ENCODE data around the gene HAPLN2. TPM values are rescaled to one million over a fixed set of nuclear protein-coding genes. Genes with fewer than 3 reads are reported as not detected.

The HAPLN2 gene
- total RNA-seq, result not detected

- DNase-seq (peak; percentile 37), ATAC-seq (no peak)
- H3K27ac Mint-ChIP-seq, result no peak within 1 kb of the TSS
- H3K4me1 Mint-ChIP-seq (ENCODE audit: low read depth), result peaks cover 4% of the 10 kb centered on the region
- H3K27me3 Mint-ChIP-seq, result peaks cover 40% of the 10 kb centered on the region
- ChIA-PET CTCF (interaction anchor here (0.6 to 2.6 kb wide), 11 partner anchors 9 to 310 kb away, joined by 3 to 34 read pairs (median 5); no protein-coding TSS in a partner anchor), POLR2A (no interaction called here)
- H3K9me3 Mint-ChIP-seq, result no peaks in the 10 kb centered on the region
- intact Hi-C loops (cut with micrococcal nuclease), result no loop called here
- no peak for TF ChIP-seq CTCF (IDR thresholded peaks at IDR 0.05)
- H3K4me3 Mint-ChIP-seq, result no peak within 1 kb of the TSS
- no peaks in the 10 kb centered on the region for H3K36me3 Mint-ChIP-seq (ENCODE audit: low read depth)
These were observed at the start of gene HAPLN2 for GRCh38 chr1:156618853-156619581. Gene HAPLN2, plus strand, starts transcription at chr1:156619415. Its CDS starts 4,076 bp downstream, at chr1:156623491.

GRCh38 chr1:156571261-156571852 lies 47.9 kb upstream of the HAPLN2 start:
- TF ChIP-seq CTCF (IDR thresholded peaks at IDR 0.05), result no peak
- CTCF ChIA-PET, result interaction anchor here (0.7 to 2.6 kb wide), 11 partner anchors 11 to 185 kb away, joined by 3 to 12 read pairs (median 6); no protein-coding TSS in a partner anchor
- H3K27me3 Mint-ChIP-seq, result peaks cover 22% of the 10 kb centered on the region
- ATAC-seq, result peak; percentile 20
- no peaks in the 10 kb centered on the region for H3K9me3 Mint-ChIP-seq
- intact Hi-C loops (cut with micrococcal nuclease), result no loop called here
- POLR2A ChIA-PET, result interaction anchor here (0.7 to 3.8 kb wide), 7 partner anchors 9 to 147 kb away, joined by 3 to 18 read pairs (median 3); partner anchors contain the start of gene MEF2D
- H3K4me1 Mint-ChIP-seq (ENCODE audit: low read depth), result peaks cover 16% of the 10 kb centered on the region
- no peak overlapping the region for H3K27ac Mint-ChIP-seq
- H3K36me3 Mint-ChIP-seq (ENCODE audit: low read depth), result peaks cover 2% of the 10 kb centered on the region
- DNase-seq, result no peak
- H3K4me3 Mint-ChIP-seq, result peak overlapping the region; percentile 95

- TF ChIP-seq CTCF (IDR thresholded peaks at IDR 0.05), result no peak
- H3K36me3 Mint-ChIP-seq (ENCODE audit: low read depth), result peaks cover 2% of the 10 kb centered on the region
- peak; percentile 83 for DNase-seq
- no peaks in the 10 kb centered on the region for H3K9me3 Mint-ChIP-seq
- H3K27me3 Mint-ChIP-seq, result peaks cover 22% of the 10 kb centered on the region
- peaks cover 16% of the 10 kb centered on the region for H3K4me1 Mint-ChIP-seq (ENCODE audit: low read depth)
- peak within 1 kb of the TSS; percentile 95 for H3K4me3 Mint-ChIP-seq
- intact Hi-C loops (cut with micrococcal nuclease), result no loop called here
- peak within 1 kb of the TSS; percentile 81 for H3K27ac Mint-ChIP-seq
- POLR2A ChIA-PET, result interaction anchor here (1.0 to 3.8 kb wide), 4 partner anchors 10 to 147 kb away, joined by 3 to 18 read pairs (median 3); no protein-coding TSS in a partner anchor
- peak; percentile 96 for ATAC-seq
- CTCF ChIA-PET, result interaction anchor here (0.7 to 2.6 kb wide), 12 partner anchors 10 to 186 kb away, joined by 3 to 12 read pairs (median 6); no protein-coding TSS in a partner anchor
These were observed 47.1 kb upstream of the HAPLN2 start, which contains the start of gene IQGAP3 for GRCh38 chr1:156571919-156572662. Gene IQGAP3, minus strand, starts transcription at chr1:156572565. Its CDS starts 36 bp downstream, at chr1:156572529.

GRCh38 chr1:156572663-156573018 lies 46.6 kb upstream of the HAPLN2 start:
- Mint-ChIP-seq H3K27ac (peak overlapping the region; percentile 81), H3K36me3 (ENCODE audit: low read depth) (peaks cover 2% of the 10 kb centered on the region), H3K4me3 (peak overlapping the region; percentile 95), H3K27me3 (peaks cover 22% of the 10 kb centered on the region), H3K4me1 (ENCODE audit: low read depth) (peaks cover 16% of the 10 kb centered on the region), H3K9me3 (no peaks in the 10 kb centered on the region)
- ChIA-PET CTCF (interaction anchor here (0.7 to 2.6 kb wide), 7 partner anchors 9 to 127 kb away, joined by 3 to 9 read pairs (median 3); no protein-coding TSS in a partner anchor), POLR2A (interaction anchor here (1.0 to 3.8 kb wide), 3 partner anchors 9 to 20 kb away, joined by 3 to 18 read pairs (median 3); no protein-coding TSS in a partner anchor)
- intact Hi-C loops (cut with micrococcal nuclease), result no loop called here
- TF ChIP-seq CTCF (IDR thresholded peaks at IDR 0.05), result no peak
- DNase-seq (no peak), ATAC-seq (no peak)
